NOMO-1 (cell line): Measurements from ENCODE around the gene DPM2.

Experiments used
- DNase-seq, 2 experiments: peaks; one replicate each; lab custom pipeline; 2025; ENCODE audit not compliant: unreplicated experiment in 2 of 2; lab: John Stamatoyannopoulos, UW

DPM2 gene

GRCh38 chr9:127921557-127922120 is 16.0 kb downstream of the DPM2 start:
- peak in 1 of 2 experiments; percentile 18 for DNase-seq

- DNase-seq: no peak
These were observed 16.9 kb downstream of the DPM2 start for GRCh38 chr9:127920794-127921193.

DNA sequence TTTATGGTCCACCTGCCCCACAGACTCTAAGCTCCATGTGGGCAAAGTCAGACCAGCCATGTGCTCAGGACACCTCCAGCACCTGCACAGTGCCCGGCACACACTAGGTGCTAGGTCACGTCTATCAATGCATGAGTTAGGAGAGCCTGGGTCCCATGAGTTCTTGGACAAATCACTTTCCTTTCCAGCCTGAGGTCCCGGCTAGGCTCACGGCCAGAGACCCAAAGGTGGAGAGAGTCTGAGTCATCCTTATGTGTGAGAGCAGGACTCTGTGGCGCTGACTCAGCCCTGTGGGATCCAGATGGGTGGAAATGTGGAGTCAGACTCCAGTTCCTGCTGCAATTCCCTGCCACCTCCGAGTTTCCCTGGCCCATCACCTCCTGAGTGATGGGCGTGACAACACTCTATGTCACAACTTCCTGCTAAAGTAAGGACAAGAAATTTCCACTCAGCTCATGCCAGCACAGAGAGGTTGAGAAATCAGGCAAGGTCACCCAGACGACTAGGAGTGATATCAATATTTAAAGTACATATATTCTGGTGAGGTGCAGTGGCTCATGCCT is 18.3 kb downstream of the DPM2 start:
- DNase-seq: peak; percentile 50 to 56

- no peak for DNase-seq
These were observed 19.2 kb downstream of the DPM2 start for GRCh38 chr9:127918183-127919107.

DNA sequence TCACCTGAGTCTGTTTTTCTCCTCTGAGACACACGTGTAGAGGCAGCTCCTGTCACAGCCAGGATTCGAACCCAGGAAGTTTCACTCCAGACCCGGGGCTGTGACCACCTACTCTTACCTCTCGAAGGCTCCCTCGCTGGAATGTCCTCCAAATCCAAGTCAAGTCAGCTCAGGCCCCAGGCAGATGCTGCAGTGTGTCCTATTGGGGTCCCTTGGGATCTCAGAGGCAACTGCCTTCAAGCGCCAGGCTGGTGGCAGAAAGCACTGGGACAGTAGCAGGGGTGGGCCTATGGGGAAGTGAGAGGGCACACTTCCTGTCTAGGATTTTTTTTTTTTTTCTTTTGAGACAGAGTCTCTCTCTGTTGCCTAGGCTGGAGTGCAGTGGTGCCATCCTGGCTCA is 20.1 kb downstream of the DPM2 start:
- DNase-seq: peak in 1 of 2 experiments; percentile 20

GRCh38 chr9:127916720-127917581 is 20.7 kb downstream of the DPM2 start, which contains the start of gene ST6GALNAC4:
Gene ST6GALNAC4 (minus strand): TSS chr9:127917041. CDS start chr9:127916419, 622 bp downstream.
- peak; percentile 83 to 91 for DNase-seq

GRCh38 chr9:127915801-127916719 is 21.6 kb downstream of the DPM2 start:
- no peak for DNase-seq

DNA sequence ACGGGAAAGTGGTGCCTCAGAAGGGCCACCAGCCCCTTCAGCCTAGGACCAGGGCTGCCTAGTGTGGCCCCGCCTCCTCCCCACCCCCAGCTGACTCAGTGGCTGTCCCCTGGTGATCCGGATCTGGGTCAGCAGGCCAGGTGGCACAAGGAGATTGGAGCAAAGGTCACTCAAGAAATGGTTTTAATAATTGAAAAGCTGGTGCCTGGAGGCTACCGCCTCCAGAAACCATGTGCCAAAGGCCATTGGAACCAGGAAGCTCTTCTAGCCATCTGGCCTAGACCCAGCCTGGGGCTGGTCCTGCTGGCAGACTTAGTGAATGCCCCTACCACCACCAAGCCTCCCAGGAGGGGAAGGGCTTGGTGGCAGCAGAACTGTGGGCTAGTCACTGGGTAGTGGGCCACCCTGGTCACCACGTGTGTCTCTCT is 22.3 kb downstream of the DPM2 start:
- no peak for DNase-seq

GRCh38 chr9:127913682-127914081 is 24.0 kb downstream of the DPM2 start:
- DNase-seq: no peak

- no peak for DNase-seq
These were observed 24.8 kb downstream of the DPM2 start for GRCh38 chr9:127912882-127913281.

- no peak for DNase-seq
These were observed 25.4 kb downstream of the DPM2 start for GRCh38 chr9:127912296-127912695.

DNA sequence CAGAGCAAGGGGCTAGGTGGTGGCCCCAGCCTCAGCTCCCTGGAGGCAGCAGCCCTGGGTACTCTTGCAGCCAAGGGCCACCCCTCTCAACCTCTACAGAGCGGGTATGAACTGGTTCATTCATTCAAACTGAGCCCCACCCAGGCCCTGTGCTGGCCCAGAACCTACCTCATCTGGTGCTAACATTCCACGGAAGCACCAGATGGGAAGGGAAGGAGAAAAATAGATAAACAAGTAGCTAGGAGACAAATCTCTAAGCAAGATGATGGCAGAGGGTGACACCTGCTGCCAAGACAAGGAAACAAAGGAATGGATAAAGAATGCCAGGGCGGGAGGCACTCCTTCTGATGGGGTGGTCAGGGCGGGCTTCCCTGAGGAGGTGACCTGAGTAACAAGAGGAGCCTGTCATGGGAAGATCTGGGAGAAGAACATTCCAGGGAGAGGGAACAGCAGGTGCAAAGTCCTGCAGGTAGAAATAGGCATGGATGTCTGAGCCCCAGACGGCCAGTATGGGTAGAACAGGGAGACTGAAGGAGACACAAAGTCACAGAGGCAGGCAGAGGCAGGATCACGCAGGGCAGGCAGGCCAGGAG is 26.9 kb downstream of the DPM2 start:
- DNase-seq: no peak

- DNase-seq: no peak
These were observed 27.8 kb downstream of the DPM2 start for GRCh38 chr9:127909839-127910273.

DNA sequence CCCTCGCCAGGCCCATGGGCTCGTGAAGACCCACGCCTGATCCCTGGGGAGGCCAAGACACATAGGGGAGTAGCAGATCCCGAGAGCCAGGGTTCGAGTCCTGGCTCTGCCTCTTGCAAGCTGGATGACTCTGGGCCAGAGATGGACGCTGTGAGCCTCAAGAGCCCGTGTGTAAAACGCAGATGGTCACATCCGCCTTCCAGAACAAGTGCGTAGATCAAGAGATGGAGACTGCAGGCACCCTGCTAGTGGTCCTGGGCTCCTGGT is 29.1 kb downstream of the DPM2 start:
- DNase-seq: no peak

DNA sequence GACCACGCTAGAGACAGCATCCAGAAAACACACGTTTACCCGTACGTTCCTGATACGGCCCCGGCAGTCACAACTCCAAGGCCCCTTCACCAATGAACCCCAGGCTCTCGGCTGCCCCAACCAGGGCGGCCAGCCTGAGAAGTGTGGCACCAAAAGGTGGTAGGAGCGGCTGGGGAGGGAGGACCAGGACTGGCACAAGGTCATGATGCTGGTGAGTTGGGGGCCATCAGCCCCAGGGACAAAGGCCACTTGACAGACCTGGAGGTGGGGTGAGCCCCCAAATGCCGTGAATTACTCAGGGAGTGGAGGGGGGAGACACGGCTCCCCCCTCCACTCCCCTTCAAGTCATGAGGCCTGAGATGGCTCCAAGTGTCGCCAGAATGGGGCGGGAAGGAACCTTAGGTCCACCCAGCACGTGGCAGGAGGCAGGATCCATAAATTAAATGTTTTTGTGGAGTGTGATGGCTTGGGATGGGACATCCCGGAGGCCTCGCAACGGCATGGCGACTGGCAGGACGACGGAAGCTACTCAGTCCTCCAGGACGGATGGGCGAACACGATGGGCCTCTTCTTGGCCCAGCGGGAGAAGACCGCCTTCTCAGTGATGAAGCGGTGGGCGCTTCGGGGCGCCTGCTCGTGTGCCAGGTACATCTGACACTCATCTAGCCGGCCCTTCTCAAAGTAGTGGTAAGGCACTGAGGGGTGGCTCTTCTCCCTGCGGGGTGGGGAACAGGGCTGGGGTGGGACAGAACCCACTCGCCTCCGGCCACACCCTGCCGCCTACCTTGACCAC is 29.6 kb downstream of the DPM2 start:
- no peak for DNase-seq

DNA sequence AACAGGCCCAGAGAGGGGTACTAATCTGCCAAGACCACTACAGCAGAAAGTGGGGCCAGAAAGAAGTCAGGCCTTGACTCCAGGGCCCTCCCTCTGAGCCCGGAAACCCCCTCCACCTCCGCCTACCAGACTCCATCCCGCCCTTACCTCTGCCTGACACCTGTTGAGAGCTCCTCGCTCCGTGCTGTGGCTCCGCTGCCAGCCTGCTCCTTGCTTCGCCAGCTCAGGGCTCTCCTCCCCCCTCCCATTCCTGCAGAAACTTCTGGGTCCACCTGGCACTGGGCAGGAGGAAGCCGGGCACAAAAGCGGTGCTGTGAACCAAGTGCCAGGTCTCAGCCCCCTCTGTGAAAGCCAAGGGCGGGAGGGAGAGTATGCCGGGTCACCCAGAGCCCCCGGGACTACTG is 31.9 kb downstream of the DPM2 start:
- no peak for DNase-seq

DNA sequence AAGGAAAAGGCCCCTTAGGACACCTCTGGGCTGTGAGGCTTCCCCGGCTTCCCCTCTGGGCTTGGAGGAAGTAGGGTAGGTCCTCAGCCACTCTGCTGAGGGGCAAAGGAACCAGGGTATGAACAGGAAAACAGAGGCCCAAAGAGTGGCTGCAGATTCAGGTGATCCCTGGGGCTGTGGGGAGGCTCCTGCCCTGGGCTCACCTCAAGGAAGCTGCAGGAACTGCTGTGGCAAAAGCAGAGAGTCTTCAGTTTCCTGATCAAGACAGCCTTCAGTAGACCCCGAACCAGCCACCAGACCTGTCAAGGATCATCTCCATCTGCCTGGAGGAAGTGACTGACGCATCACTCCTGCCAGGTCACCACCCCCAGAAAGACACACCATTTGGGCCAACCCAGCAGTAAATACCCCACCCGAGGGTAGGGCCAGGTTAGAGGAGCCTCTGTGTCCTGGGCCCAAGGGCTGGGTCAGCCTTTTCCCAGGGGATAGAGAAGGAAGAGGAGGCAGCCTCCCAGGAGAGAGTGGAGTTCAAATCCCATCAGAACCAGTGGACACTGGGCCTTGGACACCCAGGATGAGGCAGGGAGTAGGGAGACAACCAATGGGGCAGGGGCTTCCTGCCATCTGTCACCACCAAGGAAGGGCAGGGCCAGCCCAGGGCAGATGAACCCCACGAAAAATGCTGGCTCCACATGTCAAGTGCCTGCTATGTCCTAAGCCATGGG is 32.5 kb downstream of the DPM2 start:
- DNase-seq: peak in 1 of 2 experiments; percentile 41

GRCh38 chr9:127904561-127905003 is 33.1 kb downstream of the DPM2 start:
- DNase-seq: peak in 1 of 2 experiments; percentile 48
